GM23338 (cell line): ENCODE data around the gene LOXL3. TPM values are rescaled to one million over a fixed set of nuclear protein-coding genes. Genes with fewer than 3 reads are reported as not detected.

Source experiments
- ATAC-seq: fragments of 200-7000 bp; cut with Tn5 transposase; 3 replicates; pipeline ENCODE4 v1.9.1; 2020
- DNase-seq: peaks from one replicate; pipeline ENCODE4 v3.0.0-alpha.2; 2015; ENCODE audit warnings: low spot score
- H2AFZ ChIP-seq: fragments of 200-600 bp; sonication (generic); 2 replicates; pipeline ENCODE4 v1.8.0; 2016; ENCODE audit warnings: antibody characterized with exemption, mild to moderate bottlenecking, moderate library complexity
- H3F3A ChIP-seq: fragments of 200-600 bp; sonication (generic); replicated peaks from 2 replicates; pipeline ENCODE4 v1.8.0; 2017; ENCODE audit warnings: antibody characterized with exemption, mixed run types, low read depth
- H3K27ac ChIP-seq: fragments of 200-600 bp; sonication (generic); 2 replicates; pipeline ENCODE4 v1.6.1; 2016; ENCODE audit warnings: low read depth
- H3K27me3 ChIP-seq: fragments of 200-600 bp; sonication (generic); 2 replicates; pipeline ENCODE4 v1.8.0; 2016; ENCODE audit warnings: mild to moderate bottlenecking, mixed run types, moderate library complexity; ENCODE audit not compliant: insufficient read depth
- H3K36me3 ChIP-seq: fragments of 200-600 bp; sonication (generic); 2 replicates; pipeline ENCODE4 v1.8.0; 2016; ENCODE audit warnings: mild to moderate bottlenecking; ENCODE audit not compliant: insufficient read depth
- H3K4me1 ChIP-seq: fragments of 200-600 bp; sonication (generic); 2 replicates; pipeline ENCODE4 v1.8.0; 2016; ENCODE audit warnings: mild to moderate bottlenecking, moderate library complexity; ENCODE audit not compliant: insufficient read depth
- H3K4me2 ChIP-seq: fragments of 200-600 bp; sonication (generic); 2 replicates; pipeline ENCODE4 v1.7.1; 2017; ENCODE audit warnings: mixed run types
- H3K4me3 ChIP-seq: fragments of 200-600 bp; sonication (generic); 2 replicates; pipeline ENCODE4 v1.6.1; 2016; ENCODE audit warnings: mixed run types
- H3K79me2 ChIP-seq: fragments of 200-600 bp; sonication (generic); replicated peaks from 2 replicates; pipeline ENCODE4 v1.8.0; 2017; ENCODE audit warnings: mild to moderate bottlenecking; ENCODE audit not compliant: insufficient read depth
- H3K9me2 ChIP-seq: fragments of 200-600 bp; sonication (generic); 2 replicates; pipeline ENCODE4 v1.8.0; 2017; ENCODE audit not compliant: insufficient read depth
- H4K20me1 ChIP-seq: fragments of 200-600 bp; sonication (generic); replicated peaks from 2 replicates; pipeline ENCODE4 v1.8.0; 2017; ENCODE audit warnings: mild to moderate bottlenecking; ENCODE audit not compliant: insufficient read depth
- H3K27ac Mint-ChIP-seq: 2 replicates; pipeline ENCODE4 v1.8.0; 2020; ENCODE audit warnings: inconsistent platforms, mild to moderate bottlenecking, moderate library complexity, mixed read lengths
- H3K27me3 Mint-ChIP-seq: 3 replicates; pipeline ENCODE4 v1.8.0; 2022; ENCODE audit warnings: low read depth, mild to moderate bottlenecking, moderate library complexity, mixed read lengths, inconsistent platforms; ENCODE audit not compliant: insufficient read depth, poor library complexity
- H3K36me3 Mint-ChIP-seq: 3 replicates; pipeline ENCODE4 v1.8.0; 2021; ENCODE audit warnings: low read depth, mild to moderate bottlenecking, inconsistent platforms, moderate library complexity, mixed read lengths
- H3K4me1 Mint-ChIP-seq: 3 replicates; pipeline ENCODE4 v1.8.0; 2020; ENCODE audit warnings: mild to moderate bottlenecking, inconsistent platforms, mixed read lengths
- H3K4me3 Mint-ChIP-seq: 3 replicates; pipeline ENCODE4 v1.8.0; 2021; ENCODE audit warnings: moderate library complexity, mild to moderate bottlenecking, inconsistent platforms, mixed read lengths
- H3K9me3 Mint-ChIP-seq: 3 replicates; pipeline ENCODE4 v1.8.0; 2020; ENCODE audit warnings: moderate library complexity, mild to moderate bottlenecking, inconsistent platforms, mixed read lengths
- CREB1 ChIP-seq: fragments of 250-450 bp; sonication (Bioruptor Pico); IDR thresholded peaks from 2 replicates; pipeline ENCODE4 v1.5.0; 2020; ENCODE audit warnings: low read depth, mild to moderate bottlenecking, moderate library complexity
- CTCF ChIP-seq, 2 experiments: fragments of 200-600 bp in 1 of 2; sonication (generic) in 1 of 2; conservative IDR thresholded peaks; 2 replicates each; pipeline versions ENCODE4 v1.5.1 to v1.6.1; 2016 to 2017; ENCODE audit warnings: antibody characterized with exemption in 2 of 2, low read depth in 2 of 2, mild to moderate bottlenecking in 2 of 2, moderate library complexity in 1 of 2
- EZH2 ChIP-seq: fragments of 200-600 bp; sonication (generic); IDR thresholded peaks from one replicate; pipeline ENCODE4 v1.8.0; 2017; ENCODE audit warnings: antibody characterized with exemption, mild to moderate bottlenecking, low read depth; ENCODE audit not compliant: unreplicated experiment
- EZH2phosphoT487 ChIP-seq: fragments of 200-600 bp; sonication (generic); IDR thresholded peaks from one replicate; pipeline ENCODE4 v1.8.1; 2018; ENCODE audit warnings: antibody characterized with exemption; ENCODE audit not compliant: unreplicated experiment
- POLR2AphosphoS5 ChIP-seq: IDR thresholded peaks from 2 replicates; pipeline ENCODE4 v1.6.1; 2016; ENCODE audit warnings: antibody characterized with exemption, low read depth
- REST ChIP-seq: IDR thresholded peaks from one replicate; pipeline ENCODE4 v1.6.1; 2018; ENCODE audit warnings: antibody characterized with exemption; ENCODE audit not compliant: unreplicated experiment
- STAT1 ChIP-seq: IDR thresholded peaks from one replicate; pipeline ENCODE4 v1.6.1; 2016; ENCODE audit warnings: antibody characterized with exemption; ENCODE audit not compliant: unreplicated experiment
- ZNF114 ChIP-seq: fragments of 250-450 bp; sonication (Bioruptor Pico); IDR thresholded peaks from 2 replicates; pipeline ENCODE4 v1.5.0; 2020; ENCODE audit warnings: mild to moderate bottlenecking, moderate library complexity
- polyA plus RNA-seq: library from polyadenylated mRNA; unstranded; fragments of >200 nt; fragmentation: Nextera tagmentation; extraction: Ambion mirVana; gene quantifications from 2 replicates; pipeline ENCODE4 v1.2.1, GENCODE V29; 2016
- total RNA-seq: library from RNA; depleted of rRNA; stranded (reverse); fragments of >200 nt; shearing (Covaris generic); gene quantifications from 2 replicates; pipeline ENCODE4 v1.2.3, GENCODE V29; 2014

The LOXL3 gene
- total and polyA plus RNA-seq, 2 experiments from 2014 or later: 4.7 to 14.9 TPM

GRCh38 chr2:74522516-74522915 is 31.2 kb downstream of the LOXL3 start:
- Mint-ChIP-seq H3K36me3 (peaks cover 15% of the 10 kb centered on the region), H3K27ac (no peak overlapping the region), H3K4me1 (peaks cover 5% of the 10 kb centered on the region; the same call in 1 of the 3 replicates), H3K4me3 (no peak overlapping the region), H3K27me3 (peaks cover 48% of the 10 kb centered on the region), H3K9me3 (no peaks in the 10 kb centered on the region; the same call in 2 of the 3 replicates)
- Histone ChIP-seq H3F3A (0 out of 2 replicates have a peak, but pooled peaks cover 5% of the 10 kb centered on the region), H2AFZ (no peak overlapping the region), H3K27ac (no peak overlapping the region), H4K20me1 (peaks cover 4% of the 10 kb centered on the region; the same call in 1 of the 2 replicates), H3K27me3 (peaks cover 57% of the 10 kb centered on the region), H3K79me2 (0 out of 2 replicates have a peak, but pooled peaks cover under 1% of the 10 kb centered on the region), H3K4me3 (no peak overlapping the region), H3K4me2 (no peak overlapping the region), H3K4me1 (no peaks in the 10 kb centered on the region), H3K9me2 (no peaks in the 10 kb centered on the region), H3K36me3 (peaks cover 11% of the 10 kb centered on the region)
- ATAC-seq (no peak), DNase-seq (no peak)
- TF ChIP-seq ZNF114 (CRISPR knock-in tag): no peak

GRCh38 chr2:74516650-74517049 is 37.1 kb downstream of the LOXL3 start:
- H3K27me3 ChIP-seq: peaks cover 99% of the 10 kb centered on the region
- DNase-seq: no peak
- no peak for ATAC-seq
- no peaks in the 10 kb centered on the region for H3K36me3 ChIP-seq
- peaks cover 5% of the 10 kb centered on the region; the same call in 1 of the 2 replicates for H3F3A ChIP-seq
- H4K20me1 ChIP-seq: no peaks in the 10 kb centered on the region; the same call in 1 of the 2 replicates
- H3K9me3 Mint-ChIP-seq: peaks cover 21% of the 10 kb centered on the region
- no peak overlapping the region for H3K4me2 ChIP-seq
- no peaks in the 10 kb centered on the region for H3K79me2 ChIP-seq
- H3K4me1 ChIP-seq: peaks cover 15% of the 10 kb centered on the region; the same call in 1 of the 2 replicates
- no peak overlapping the region for H3K27ac ChIP-seq
- H3K9me2 ChIP-seq: peaks cover 7% of the 10 kb centered on the region
- peaks cover 8% of the 10 kb centered on the region for H3K36me3 Mint-ChIP-seq
- H3K27me3 Mint-ChIP-seq: peaks cover 81% of the 10 kb centered on the region
- peaks cover 11% of the 10 kb centered on the region for H3K4me1 Mint-ChIP-seq
- H2AFZ ChIP-seq: peak overlapping the region; percentile 94; the same call in 1 of the 2 replicates
- no peak overlapping the region for H3K27ac Mint-ChIP-seq
- TF ChIP-seq STAT1: no peak
- TF ChIP-seq EZH2: peak; percentile 62
- H3K4me3 ChIP-seq: no peak overlapping the region; the same call in 1 of the 2 replicates
- peak overlapping the region; percentile 17; the same call in 1 of the 3 replicates for H3K4me3 Mint-ChIP-seq

GRCh38 chr2:74515981-74516633 is 37.6 kb downstream of the LOXL3 start:
- H3K4me1 ChIP-seq: peaks cover 15% of the 10 kb centered on the region; the same call in 1 of the 2 replicates
- peaks cover 83% of the 10 kb centered on the region for H3K27me3 Mint-ChIP-seq
- H3K36me3 Mint-ChIP-seq: peaks cover 8% of the 10 kb centered on the region
- H3K36me3 ChIP-seq: no peaks in the 10 kb centered on the region
- DNase-seq (peak; percentile 95), ATAC-seq (peak; percentile 59)
- H3K4me3 Mint-ChIP-seq: peak overlapping the region; percentile 17; the same call in 1 of the 3 replicates
- TF ChIP-seq CTCF (conservative IDR thresholded peaks at IDR 0.05; ENCODE audit: low read depth in 2 of 2) (0 out of 4 replicates have a peak, but pooled peaks of 1 of the 2 experiments have one; percentile 1), POLR2AphosphoS5 (no peak), CREB1 (CRISPR knock-in tag) (peak; percentile 16; the same call in 1 of the 2 replicates), REST (no peak), ZNF114 (CRISPR knock-in tag) (no peak), EZH2phosphoT487 (peak; percentile 71)
- peaks cover 7% of the 10 kb centered on the region for H3K9me2 ChIP-seq
- H3F3A ChIP-seq: peaks cover 5% of the 10 kb centered on the region; the same call in 1 of the 2 replicates
- H3K4me1 Mint-ChIP-seq: peaks cover 11% of the 10 kb centered on the region
- H2AFZ ChIP-seq: peak overlapping the region; percentile 94
- H3K79me2 ChIP-seq: no peaks in the 10 kb centered on the region
- H4K20me1 ChIP-seq: no peaks in the 10 kb centered on the region; the same call in 1 of the 2 replicates
- no peak overlapping the region for H3K27ac ChIP-seq
- H3K27ac Mint-ChIP-seq: no peak overlapping the region
- H3K27me3 ChIP-seq: peaks cover 100% of the 10 kb centered on the region
- peaks cover 24% of the 10 kb centered on the region for H3K9me3 Mint-ChIP-seq
- H3K4me3 ChIP-seq: peak overlapping the region; percentile 57
- peak overlapping the region; percentile 80 for H3K4me2 ChIP-seq
